Measurements from ENCODE around the gene MBTPS1.

Gene MBTPS1

DNA sequence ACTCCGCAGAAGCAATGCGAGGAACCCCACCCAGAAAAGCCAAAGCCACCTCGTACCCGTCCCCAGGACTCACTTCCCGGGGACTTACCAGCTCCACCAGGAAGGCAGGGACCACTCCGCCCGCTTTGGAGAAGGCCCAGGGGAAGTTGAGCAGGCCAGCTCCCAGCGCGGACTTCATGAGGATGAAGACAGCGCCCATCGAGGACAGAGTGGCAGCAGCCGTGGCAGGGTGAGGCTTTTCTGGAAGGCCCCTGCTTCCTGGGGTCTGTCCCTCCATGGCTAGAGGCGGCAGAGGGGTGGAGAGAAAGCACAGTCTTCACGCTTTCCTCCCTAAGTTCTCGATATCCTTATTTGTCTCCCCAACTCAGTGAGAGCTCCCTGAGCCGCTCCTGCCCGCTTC lies 74.9 kb downstream of the MBTPS1 start:
- Histone ChIP-seq H3K4me2 (ENCODE audit: low read length) (no peak overlapping the region), H3F3A (ENCODE audit: insufficient read depth, low read length) (no peaks in the 10 kb centered on the region), H3K36me3 (ENCODE audit: insufficient read depth, low read length) (no peaks in the 10 kb centered on the region), H2AFZ (ENCODE audit: low read length) (no peak overlapping the region), H3K9me3 (ENCODE audit: low read length) (no peaks in the 10 kb centered on the region), H3K4me1 (ENCODE audit: insufficient read depth, low read length, severe bottlenecking) (no peaks in the 10 kb centered on the region), H3K27me3 (ENCODE audit: insufficient read depth, low read length) (0 out of 2 replicates have a peak, but pooled peaks cover 8% of the 10 kb centered on the region), H3K4me3 (ENCODE audit: low read depth, low read length, poor library complexity, severe bottlenecking) (no peak overlapping the region), H4K20me1 (ENCODE audit: insufficient read depth, low read length) (no peaks in the 10 kb centered on the region), H3K79me2 (ENCODE audit: insufficient read depth, low read length) (no peaks in the 10 kb centered on the region), H3K27ac (ENCODE audit: low read depth, low read length, poor library complexity, severe bottlenecking) (no peak overlapping the region), H3K9me2 (ENCODE audit: low read depth, low read length) (no peaks in the 10 kb centered on the region), H3K9ac (ENCODE audit: low read length) (no peak overlapping the region)
- no peak for TF ChIP-seq EZH2 (IDR thresholded peaks at IDR 0.05; ENCODE audit: borderline replicate concordance, low read length)
- TF ChIP-seq, protein P1, sequence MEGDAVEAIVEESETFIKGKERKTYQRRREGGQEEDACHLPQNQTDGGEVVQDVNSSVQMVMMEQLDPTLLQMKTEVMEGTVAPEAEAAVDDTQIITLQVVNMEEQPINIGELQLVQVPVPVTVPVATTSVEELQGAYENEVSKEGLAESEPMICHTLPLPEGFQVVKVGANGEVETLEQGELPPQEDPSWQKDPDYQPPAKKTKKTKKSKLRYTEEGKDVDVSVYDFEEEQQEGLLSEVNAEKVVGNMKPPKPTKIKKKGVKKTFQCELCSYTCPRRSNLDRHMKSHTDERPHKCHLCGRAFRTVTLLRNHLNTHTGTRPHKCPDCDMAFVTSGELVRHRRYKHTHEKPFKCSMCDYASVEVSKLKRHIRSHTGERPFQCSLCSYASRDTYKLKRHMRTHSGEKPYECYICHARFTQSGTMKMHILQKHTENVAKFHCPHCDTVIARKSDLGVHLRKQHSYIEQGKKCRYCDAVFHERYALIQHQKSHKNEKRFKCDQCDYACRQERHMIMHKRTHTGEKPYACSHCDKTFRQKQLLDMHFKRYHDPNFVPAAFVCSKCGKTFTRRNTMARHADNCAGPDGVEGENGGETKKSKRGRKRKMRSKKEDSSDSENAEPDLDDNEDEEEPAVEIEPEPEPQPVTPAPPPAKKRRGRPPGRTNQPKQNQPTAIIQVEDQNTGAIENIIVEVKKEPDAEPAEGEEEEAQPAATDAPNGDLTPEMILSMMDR (IDR thresholded peaks at IDR 0.05; ENCODE audit: low read length), result no peak

GRCh38 chr16:84040823-84041820 lies 75.6 kb downstream of the MBTPS1 start:
- no peaks in the 10 kb centered on the region for H3K9me2 ChIP-seq (ENCODE audit: low read depth, low read length)
- H3K27me3 ChIP-seq (ENCODE audit: insufficient read depth, low read length), result peaks cover 8% of the 10 kb centered on the region; the same call in 1 of the 2 replicates
- no peaks in the 10 kb centered on the region for H3K36me3 ChIP-seq (ENCODE audit: insufficient read depth, low read length)
- no peaks in the 10 kb centered on the region for H4K20me1 ChIP-seq (ENCODE audit: insufficient read depth, low read length)
- H3K9me3 ChIP-seq (ENCODE audit: low read length), result no peaks in the 10 kb centered on the region
- H3K27ac ChIP-seq (ENCODE audit: low read depth, low read length, poor library complexity, severe bottlenecking), result no peak overlapping the region
- no peak overlapping the region for H3K4me3 ChIP-seq (ENCODE audit: low read depth, low read length, poor library complexity, severe bottlenecking)
- H3K4me2 ChIP-seq (ENCODE audit: low read length), result no peak overlapping the region
- TF ChIP-seq, protein P1 (IDR thresholded peaks at IDR 0.05; ENCODE audit: low read length), result no peak
- TF ChIP-seq EZH2 (IDR thresholded peaks at IDR 0.05; ENCODE audit: borderline replicate concordance, low read length), result no peak
- no peaks in the 10 kb centered on the region for H3K4me1 ChIP-seq (ENCODE audit: insufficient read depth, low read length, severe bottlenecking)
- H3K79me2 ChIP-seq (ENCODE audit: insufficient read depth, low read length), result no peaks in the 10 kb centered on the region
- H3F3A ChIP-seq (ENCODE audit: insufficient read depth, low read length), result no peaks in the 10 kb centered on the region
- H2AFZ ChIP-seq (ENCODE audit: low read length), result no peak overlapping the region
- H3K9ac ChIP-seq (ENCODE audit: low read length), result no peak overlapping the region

DNA sequence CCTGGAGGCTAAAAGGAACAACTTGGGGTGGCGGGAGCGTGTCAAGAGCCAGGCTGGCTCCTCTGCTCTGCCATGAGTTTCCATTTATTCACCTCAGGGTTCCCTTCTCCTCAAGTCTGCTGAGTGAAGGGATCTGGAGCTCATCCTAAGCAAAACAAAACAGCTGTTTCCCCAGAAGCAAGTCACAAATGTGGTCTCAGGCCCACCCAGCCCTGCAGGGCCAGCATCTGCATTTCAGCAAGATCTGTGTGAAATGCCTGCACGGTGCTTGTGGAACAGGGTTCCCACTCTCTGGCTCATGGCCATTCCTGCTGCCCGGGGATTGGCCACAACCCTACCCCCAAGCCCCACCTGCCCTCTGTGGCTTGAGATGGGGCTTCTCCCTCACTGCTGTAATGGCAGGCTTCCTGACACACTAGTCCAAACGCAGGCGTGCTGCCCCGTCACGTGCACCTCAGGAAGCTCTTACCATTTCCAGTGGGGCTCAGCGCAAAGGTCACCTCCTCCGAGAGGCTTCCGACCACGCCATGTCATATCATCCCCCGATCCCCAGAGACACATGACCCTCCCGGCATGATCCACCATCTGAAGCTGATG lies 76.4 kb downstream of the MBTPS1 start:
- no peaks in the 10 kb centered on the region for H3K9me2 ChIP-seq (ENCODE audit: low read depth, low read length)
- no peaks in the 10 kb centered on the region for H3F3A ChIP-seq (ENCODE audit: insufficient read depth, low read length)
- H3K79me2 ChIP-seq (ENCODE audit: insufficient read depth, low read length), result no peaks in the 10 kb centered on the region
- no peaks in the 10 kb centered on the region for H3K4me1 ChIP-seq (ENCODE audit: insufficient read depth, low read length, severe bottlenecking)
- H3K9me3 ChIP-seq (ENCODE audit: low read length), result no peaks in the 10 kb centered on the region
- no peak overlapping the region for H3K4me3 ChIP-seq (ENCODE audit: low read depth, low read length, poor library complexity, severe bottlenecking)
- H2AFZ ChIP-seq (ENCODE audit: low read length), result no peak overlapping the region
- no peak overlapping the region for H3K27ac ChIP-seq (ENCODE audit: low read depth, low read length, poor library complexity, severe bottlenecking)
- no peak overlapping the region for H3K9ac ChIP-seq (ENCODE audit: low read length)
- no peaks in the 10 kb centered on the region for H4K20me1 ChIP-seq (ENCODE audit: insufficient read depth, low read length)
- no peaks in the 10 kb centered on the region; the same call in 1 of the 2 replicates for H3K36me3 ChIP-seq (ENCODE audit: insufficient read depth, low read length)
- TF ChIP-seq, protein P1 (IDR thresholded peaks at IDR 0.05; ENCODE audit: low read length), result no peak
- TF ChIP-seq EZH2 (IDR thresholded peaks at IDR 0.05; ENCODE audit: borderline replicate concordance, low read length), result no peak
- no peak overlapping the region for H3K4me2 ChIP-seq (ENCODE audit: low read length)
- H3K27me3 ChIP-seq (ENCODE audit: insufficient read depth, low read length), result peaks cover 12% of the 10 kb centered on the region; the same call in 1 of the 2 replicates

Data from OCI-LY1 (cell line).